HG02759 (cell line): ENCODE results near the gene DUSP2.
A peak's percentile ranks its signal among the peaks of the same experiment; 100 is the strongest.

Experiments used
- ATAC-seq: cut with Tn5 transposase; IDR thresholded peaks from one replicate; pipeline ENCODE4 v1.9.1; 2021; ENCODE audit warnings: mild to moderate bottlenecking, moderate library complexity; ENCODE audit not compliant: unreplicated experiment

The DUSP2 gene

GRCh38 chr2:96116424-96116878 lies 28.8 kb downstream of the DUSP2 start, which contains the start of gene ADRA2B:
Gene ADRA2B (minus strand): TSS chr2:96116571. CDS start chr2:96116149, 422 bp downstream.
- ATAC-seq, result peak; percentile 61

- ATAC-seq, result no peak
Observed at GRCh38 chr2:96115631-96116423, 29.4 kb downstream of the DUSP2 start.

GRCh38 chr2:96114903-96115581 lies 30.2 kb downstream of the DUSP2 start:
- ATAC-seq, result no peak

GRCh38 chr2:96114546-96114902 lies 30.7 kb downstream of the DUSP2 start:
- no peak for ATAC-seq

GRCh38 chr2:96113951-96114350 lies 31.3 kb downstream of the DUSP2 start:
- no peak for ATAC-seq

- no peak for ATAC-seq
Observed at GRCh38 chr2:96113367-96113677, 31.9 kb downstream of the DUSP2 start.

- ATAC-seq, result no peak
Observed at GRCh38 chr2:96112501-96113366, 32.5 kb downstream of the DUSP2 start.

GRCh38 chr2:96111823-96112500 lies 33.3 kb downstream of the DUSP2 start:
- no peak for ATAC-seq

GRCh38 chr2:96111257-96111640 lies 34.0 kb downstream of the DUSP2 start:
- no peak for ATAC-seq

GRCh38 chr2:96110621-96111256 lies 34.5 kb downstream of the DUSP2 start:
- no peak for ATAC-seq

GRCh38 chr2:96109931-96110511 lies 35.2 kb downstream of the DUSP2 start:
- ATAC-seq, result no peak

GRCh38 chr2:96109361-96109680 lies 35.9 kb downstream of the DUSP2 start:
- ATAC-seq, result no peak

- no peak for ATAC-seq
Observed at GRCh38 chr2:96108541-96109360, 36.5 kb downstream of the DUSP2 start.

- no peak for ATAC-seq
Observed at GRCh38 chr2:96108151-96108540, 37.1 kb downstream of the DUSP2 start.

GRCh38 chr2:96107708-96108065 lies 37.6 kb downstream of the DUSP2 start:
- no peak for ATAC-seq

GRCh38 chr2:96106991-96107707 lies 38.1 kb downstream of the DUSP2 start:
- no peak for ATAC-seq

GRCh38 chr2:96105994-96106715 lies 39.1 kb downstream of the DUSP2 start:
- ATAC-seq, result no peak
